ENCODE results near the gene YKT6.

DNA sequence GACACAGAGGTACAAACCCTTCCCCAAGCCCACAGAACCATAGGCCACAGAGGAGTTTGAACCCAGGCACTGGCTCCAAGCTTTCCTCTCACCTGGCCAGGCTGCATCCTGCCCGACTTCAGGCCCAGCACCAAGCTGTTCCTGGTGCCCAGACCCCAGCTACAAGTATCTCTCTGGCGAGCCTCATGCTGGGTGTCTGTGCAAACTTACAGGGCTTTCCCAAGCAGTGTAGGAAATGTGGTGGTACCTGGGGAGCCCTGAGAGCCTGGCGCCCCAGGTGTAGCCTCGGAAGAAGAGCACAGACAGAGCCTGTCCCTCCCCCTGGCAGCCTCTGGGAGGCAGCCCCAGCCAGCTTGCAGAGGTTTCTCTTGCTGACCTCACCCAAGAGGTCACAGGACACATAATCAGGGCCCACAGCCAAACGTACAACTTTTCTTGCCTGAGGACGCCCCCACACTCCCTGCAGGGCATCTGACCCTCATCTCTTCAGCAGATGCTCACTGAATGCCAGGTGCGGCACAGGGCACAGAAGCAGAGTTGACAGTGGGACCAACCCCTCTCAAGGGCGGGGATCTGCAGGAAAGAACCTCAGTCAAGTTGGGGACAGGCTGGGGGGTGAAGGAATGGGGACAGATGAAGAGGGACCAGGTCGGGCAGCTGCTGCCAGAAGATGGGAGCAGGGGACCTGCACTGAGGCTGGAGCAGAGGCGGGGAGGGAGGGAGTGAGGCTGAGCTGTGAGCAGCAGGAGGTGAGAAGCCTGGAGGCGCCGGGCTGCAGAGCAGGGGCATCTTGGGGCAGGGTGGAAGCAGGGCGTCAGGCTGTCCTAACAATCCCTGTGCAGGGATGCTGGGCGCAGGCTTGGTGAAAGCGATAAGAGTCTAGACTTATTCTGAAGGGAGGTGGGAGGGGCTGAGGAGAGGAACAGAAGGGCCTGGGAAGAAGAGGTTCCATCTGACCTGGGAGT lies 43.4 kb upstream of the YKT6 start:
- TF ChIP-seq POLR2A (IDR thresholded peaks at IDR 0.05; ENCODE audit: low read length) (no peak), GATA1 (IDR thresholded peaks at IDR 0.05; ENCODE audit: low read depth, low read length) (no peak)
